Urinary bladder (tissue), 4 donors: Measurements from ENCODE around the gene CLCN4. TPM values are rescaled to one million over a fixed set of nuclear protein-coding genes. Genes with fewer than 3 reads are reported as not detected.

Source experiments
- DNase-seq: peaks from one replicate; pipeline ENCODE4 v3.0.0-alpha.2; 2015; ENCODE audit errors: extremely low spot score
- H3K27ac ChIP-seq: one replicate; pipeline ENCODE4 v1.5.1; 2013; ENCODE audit warnings: low read depth, mild to moderate bottlenecking, moderate library complexity
- H3K36me3 ChIP-seq: one replicate; pipeline ENCODE4 v1.6.1; 2013; ENCODE audit warnings: mild to moderate bottlenecking, moderate library complexity; ENCODE audit not compliant: insufficient read depth
- H3K4me1 ChIP-seq: one replicate; pipeline ENCODE4 v1.6.1; 2013; ENCODE audit warnings: mild to moderate bottlenecking, moderate library complexity; ENCODE audit not compliant: insufficient read depth
- H3K4me3 ChIP-seq: one replicate; pipeline ENCODE4 v1.5.1; 2013; ENCODE audit warnings: low read depth, low read length
- WGBS: extraction: QIAGEN DNeasy Blood & Tissue Kit; methylation state at CpG from one replicate; pipeline ENCODE4 v1.1.7; 2013; 5-methylcytosine and 5-hydroxymethylcytosine counted together
- polyA plus RNA-seq: library from polyadenylated mRNA; stranded (reverse); fragments of 200-250 nt; gene quantifications from one replicate; pipeline ENCODE4 v1.2.3, GENCODE V29; 2013
- total RNA-seq: library from RNA; depleted of rRNA; stranded (reverse); fragments of >200 nt; gene quantifications from one replicate; pipeline ENCODE4 v1.2.3, GENCODE V29; 2014
- donor health status: healthy with polysubstance abuse.
- donor health status: healthy.

The CLCN4 gene
- total RNA-seq (4.4 TPM), polyA plus RNA-seq (1.0 TPM)

GRCh38 chrX:10156199-10157031 lies at the start of gene CLCN4:
Gene CLCN4 (plus strand): TSS chrX:10156975. CDS start chrX:10185033, 28,058 bp downstream.
- WGBS, result 15% methylated on average over 27 of the region's 27 CpGs
- H3K4me3 ChIP-seq, result no peak within 1 kb of the TSS
- no peak for DNase-seq
- peak within 1 kb of the TSS; percentile 56 for H3K27ac ChIP-seq
- H3K4me1 ChIP-seq, result no peaks in the 10 kb centered on the region
- no peaks in the 10 kb centered on the region for H3K36me3 ChIP-seq

- H3K27ac ChIP-seq, result no peak overlapping the region
- WGBS, result 63% methylated on average over 2 of the region's 2 CpGs
- no peaks in the 10 kb centered on the region for H3K4me1 ChIP-seq
- peaks cover 3% of the 10 kb centered on the region for H3K36me3 ChIP-seq
- no peak overlapping the region for H3K4me3 ChIP-seq
- no peak for DNase-seq
Measured at GRCh38 chrX:10107483-10107882, 49.3 kb upstream of the CLCN4 start.

- Histone ChIP-seq H3K36me3 (no peaks in the 10 kb centered on the region), H3K4me3 (no peak overlapping the region), H3K27ac (no peak overlapping the region), H3K4me1 (no peaks in the 10 kb centered on the region)
- DNase-seq, result no peak
- WGBS, result 75% methylated on average over 9 of the region's 9 CpGs
Measured at GRCh38 chrX:10108288-10108687, 48.5 kb upstream of the CLCN4 start.

GRCh38 chrX:10109695-10110094 lies 47.1 kb upstream of the CLCN4 start:
- no peak for DNase-seq
- Histone ChIP-seq H3K4me1 (no peaks in the 10 kb centered on the region), H3K27ac (no peak overlapping the region), H3K4me3 (no peak overlapping the region), H3K36me3 (no peaks in the 10 kb centered on the region)
- WGBS, result 34% methylated on average over 27 of the region's 27 CpGs

GRCh38 chrX:10110316-10110935 lies 46.3 kb upstream of the CLCN4 start:
- no peak for DNase-seq
- 73% methylated on average over 16 of the region's 16 CpGs for WGBS
- Histone ChIP-seq H3K4me1 (no peaks in the 10 kb centered on the region), H3K4me3 (no peak overlapping the region), H3K27ac (peak overlapping the region; percentile 32), H3K36me3 (no peaks in the 10 kb centered on the region)

- H3K4me1 ChIP-seq, result no peaks in the 10 kb centered on the region
- WGBS, result 72% methylated on average over 10 of the region's 10 CpGs
- no peaks in the 10 kb centered on the region for H3K36me3 ChIP-seq
- no peak overlapping the region for H3K4me3 ChIP-seq
- H3K27ac ChIP-seq, result peak overlapping the region; percentile 32
- no peak for DNase-seq
Measured at GRCh38 chrX:10110984-10111363, 45.8 kb upstream of the CLCN4 start.

- 66% methylated on average over 26 of the region's 26 CpGs for WGBS
- Histone ChIP-seq H3K36me3 (no peaks in the 10 kb centered on the region), H3K27ac (no peak overlapping the region), H3K4me1 (no peaks in the 10 kb centered on the region), H3K4me3 (no peak overlapping the region)
- no peak for DNase-seq
Measured at GRCh38 chrX:10111364-10112148, 45.2 kb upstream of the CLCN4 start.

- no peak for DNase-seq
- peaks cover 3% of the 10 kb centered on the region for H3K36me3 ChIP-seq
- no peak overlapping the region for H3K4me3 ChIP-seq
- H3K27ac ChIP-seq, result no peak overlapping the region
- WGBS, result 81% methylated on average over 6 of the region's 6 CpGs
- H3K4me1 ChIP-seq, result no peaks in the 10 kb centered on the region
Measured at GRCh38 chrX:10112510-10112909, 44.3 kb upstream of the CLCN4 start.

GRCh38 chrX:10115082-10115481 lies 41.7 kb upstream of the CLCN4 start:
- 91% methylated on average over 5 of the region's 5 CpGs for WGBS

GRCh38 chrX:10117301-10117700 lies 39.5 kb upstream of the CLCN4 start:
- Histone ChIP-seq H3K27ac (no peak overlapping the region), H3K4me3 (no peak overlapping the region), H3K4me1 (no peaks in the 10 kb centered on the region), H3K36me3 (peaks cover 6% of the 10 kb centered on the region)
- DNase-seq, result no peak
- WGBS, result 96% methylated on average over 31 of the region's 31 CpGs

More at GRCh38 chrX:10115082-10115481, 41.7 kb upstream of the CLCN4 start:
- Histone ChIP-seq H3K4me3 (no peak overlapping the region), H3K36me3 (peaks cover 6% of the 10 kb centered on the region), H3K4me1 (no peaks in the 10 kb centered on the region), H3K27ac (no peak overlapping the region)
- no peak for DNase-seq

GRCh38 chrX:10117864-10118377 lies 38.9 kb upstream of the CLCN4 start:
- 90% methylated on average over 9 of the region's 9 CpGs for WGBS

GRCh38 chrX:10118530-10118929 lies 38.2 kb upstream of the CLCN4 start:
- H3K4me3 ChIP-seq, result no peak overlapping the region
- no peak overlapping the region for H3K27ac ChIP-seq
- 75% methylated on average over 4 of the region's 4 CpGs for WGBS
- no peak for DNase-seq
- H3K36me3 ChIP-seq, result peaks cover 6% of the 10 kb centered on the region
- H3K4me1 ChIP-seq, result no peaks in the 10 kb centered on the region

More at GRCh38 chrX:10117864-10118377, 38.9 kb upstream of the CLCN4 start:
- no peaks in the 10 kb centered on the region for H3K4me1 ChIP-seq
- no peak overlapping the region for H3K27ac ChIP-seq
- no peak for DNase-seq
- H3K36me3 ChIP-seq, result peaks cover 6% of the 10 kb centered on the region
- no peak overlapping the region for H3K4me3 ChIP-seq

GRCh38 chrX:10119399-10119990 lies 37.3 kb upstream of the CLCN4 start:
- Histone ChIP-seq H3K4me3 (no peak overlapping the region), H3K27ac (no peak overlapping the region), H3K36me3 (peaks cover 8% of the 10 kb centered on the region), H3K4me1 (no peaks in the 10 kb centered on the region)
- WGBS, result 17% methylated on average over 16 of the region's 16 CpGs
- DNase-seq, result peak; percentile 45
